Head of caudate nucleus (tissue), 42 donors: Measurements from ENCODE around the gene GNG12.
"Not testable (repeated sequence)": the region's sequence is repeated elsewhere in the genome, so short reads cannot be mapped to it uniquely, and the experiment has no call there.

Experiments
- DNase-seq, 42 donors: peaks; one replicate each; pipeline versions ENCODE4 v3.0.0 to v3.0.0-alpha.2; 2020 to 2021; ENCODE audit warnings: mixed read lengths in 7 of 42
- intact Hi-C: fragments of 100-400 bp; cut with DNase I; formaldehyde crosslinking; loops from one replicate; pipeline ENCODE4 v1.15.0; 2022

Gene GNG12

DNA sequence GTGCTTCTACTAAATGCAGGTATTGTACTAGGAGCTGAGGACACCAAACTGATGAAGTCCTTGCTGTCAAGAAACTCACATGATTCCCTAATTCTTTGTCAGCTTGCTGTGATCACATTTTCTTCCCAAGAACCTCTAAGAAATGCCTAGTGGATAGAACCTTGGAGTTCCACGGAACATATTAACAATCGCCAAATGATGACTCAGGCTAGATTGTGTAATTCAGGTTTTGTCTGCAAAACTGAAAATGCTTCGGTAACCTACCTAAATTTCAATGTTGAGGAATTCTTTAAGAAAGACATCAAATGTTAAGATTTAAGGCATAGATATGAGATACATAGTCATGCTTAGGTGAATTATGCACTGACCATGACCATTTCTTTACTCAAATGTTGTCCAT, 150.0 kb downstream of the GNG12 start:
- DNase-seq, result peak in 1 of 42 donors; percentile 21
- intact Hi-C loops, result loop anchor here (10.0 kb wide), 1 partner anchor 71 kb away; no protein-coding TSS in a partner anchor

GRCh38 chr1:67682659-67683197, 150.5 kb downstream of the GNG12 start:
- intact Hi-C loops, result loop anchor here (10.0 kb wide), 1 partner anchor 72 kb away; no protein-coding TSS in a partner anchor

GRCh38 chr1:67680486-67680885, 152.8 kb downstream of the GNG12 start:
- no peak for DNase-seq
- intact Hi-C loops, result loop anchor here (10.0 kb wide), 1 partner anchor 74 kb away; no protein-coding TSS in a partner anchor

More at GRCh38 chr1:67682659-67683197, 150.5 kb downstream of the GNG12 start:
- no peak for DNase-seq

DNA sequence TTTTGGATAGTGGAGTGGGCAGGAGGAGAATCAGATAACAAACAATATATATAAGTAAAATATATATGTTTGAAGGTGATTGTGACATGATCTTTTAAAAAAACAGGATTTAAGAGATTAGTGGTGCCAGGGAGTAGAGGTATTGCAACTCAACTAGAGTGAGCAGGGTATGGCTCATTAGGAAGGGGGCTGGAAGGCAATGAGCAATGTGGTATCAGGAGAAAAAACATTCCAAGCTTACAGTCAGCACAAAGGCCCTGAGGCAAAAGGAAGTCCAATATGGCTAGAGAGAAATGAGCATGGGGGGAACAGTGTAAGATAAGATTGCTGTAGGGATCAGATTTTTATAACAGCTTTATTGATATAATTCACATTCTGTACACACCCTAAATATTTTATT, 153.6 kb downstream of the GNG12 start:
- intact Hi-C loops, result loop anchor here (10.0 kb wide), 1 partner anchor 75 kb away; no protein-coding TSS in a partner anchor
- no peak for DNase-seq

DNA sequence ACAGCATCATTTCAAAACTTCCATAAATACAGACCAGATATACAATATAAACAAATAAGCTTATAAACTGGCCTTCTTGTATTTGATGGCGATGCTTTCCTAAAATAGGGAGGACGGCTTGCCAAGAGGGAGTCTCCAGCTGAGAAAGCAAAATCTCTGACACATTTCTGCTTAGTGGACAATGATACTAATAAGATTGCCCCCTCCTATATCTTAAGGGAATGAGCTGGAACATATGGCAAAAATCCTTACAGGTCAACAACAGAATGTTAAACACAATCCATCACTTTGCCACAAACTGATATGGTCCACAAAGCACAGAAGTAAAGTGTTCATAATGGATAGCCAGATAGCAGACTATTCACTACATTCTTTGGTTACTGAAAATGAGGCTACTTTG, 155.3 kb downstream of the GNG12 start:
- intact Hi-C loops, result no loop called here
- no peak for DNase-seq

DNA sequence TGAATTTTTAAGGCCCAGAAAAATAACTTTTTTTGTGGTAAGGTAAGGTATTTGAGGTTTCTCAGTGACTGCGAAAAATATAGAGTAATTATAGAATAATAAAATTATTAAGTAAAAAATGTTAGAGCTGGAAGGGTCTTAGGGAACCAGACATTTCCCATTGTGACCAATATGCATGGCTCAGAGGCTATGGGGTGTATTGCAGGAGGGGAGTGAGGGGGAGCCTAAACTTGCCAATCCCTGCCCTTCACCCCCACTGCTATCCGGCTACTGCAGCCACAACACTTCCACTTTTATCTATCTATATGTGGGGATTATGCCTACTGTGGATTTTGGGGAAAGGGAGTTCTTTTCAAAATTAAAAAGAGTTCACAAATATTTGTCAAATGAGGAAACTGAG, 155.9 kb downstream of the GNG12 start:
- DNase-seq, result no peak
- intact Hi-C loops, result no loop called here

DNA sequence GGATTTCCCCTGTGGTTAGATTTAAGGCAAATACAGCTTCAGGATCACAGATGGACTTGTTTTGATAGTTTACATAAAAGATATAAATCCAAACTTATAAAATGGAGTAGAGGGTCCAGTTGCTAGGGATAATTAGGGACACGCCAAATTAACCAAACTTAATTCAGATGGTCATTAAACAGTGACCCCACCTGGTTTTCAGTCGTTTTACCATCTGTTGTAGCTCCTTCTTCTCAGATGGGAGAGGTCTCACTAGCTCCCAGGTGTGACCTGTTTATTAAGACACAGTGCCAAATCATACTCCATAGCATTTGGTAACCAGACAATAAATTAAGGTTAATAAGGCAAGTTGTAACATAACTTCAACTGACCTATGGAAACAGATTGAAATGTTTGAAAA, 156.3 kb downstream of the GNG12 start:
- no peak for DNase-seq
- intact Hi-C loops, result no loop called here

DNA sequence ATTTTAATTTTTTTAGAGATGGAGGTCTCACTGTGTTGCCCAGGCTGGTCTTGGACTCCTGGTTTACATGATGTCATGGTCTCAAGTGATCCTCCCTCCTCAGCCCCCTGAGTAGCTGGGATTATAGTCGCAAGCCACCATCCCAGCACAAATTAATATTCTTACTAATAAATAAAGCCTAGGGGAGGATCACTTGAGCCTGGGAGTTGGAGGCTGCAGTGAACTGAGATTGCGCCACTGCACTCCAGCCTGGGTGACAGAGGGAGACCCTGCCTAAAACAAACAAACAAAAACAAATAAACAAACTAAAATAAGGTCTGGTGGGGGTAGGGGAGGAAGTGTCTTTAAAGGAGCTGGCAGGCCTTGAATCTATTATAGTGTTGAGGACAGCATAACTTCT, 157.0 kb downstream of the GNG12 start:
- intact Hi-C loops, result no loop called here
- no peak for DNase-seq

GRCh38 chr1:67675800-67676199, 157.5 kb downstream of the GNG12 start:
- peak in 1 of 42 donors; percentile 4 for DNase-seq
- intact Hi-C loops, result no loop called here

DNA sequence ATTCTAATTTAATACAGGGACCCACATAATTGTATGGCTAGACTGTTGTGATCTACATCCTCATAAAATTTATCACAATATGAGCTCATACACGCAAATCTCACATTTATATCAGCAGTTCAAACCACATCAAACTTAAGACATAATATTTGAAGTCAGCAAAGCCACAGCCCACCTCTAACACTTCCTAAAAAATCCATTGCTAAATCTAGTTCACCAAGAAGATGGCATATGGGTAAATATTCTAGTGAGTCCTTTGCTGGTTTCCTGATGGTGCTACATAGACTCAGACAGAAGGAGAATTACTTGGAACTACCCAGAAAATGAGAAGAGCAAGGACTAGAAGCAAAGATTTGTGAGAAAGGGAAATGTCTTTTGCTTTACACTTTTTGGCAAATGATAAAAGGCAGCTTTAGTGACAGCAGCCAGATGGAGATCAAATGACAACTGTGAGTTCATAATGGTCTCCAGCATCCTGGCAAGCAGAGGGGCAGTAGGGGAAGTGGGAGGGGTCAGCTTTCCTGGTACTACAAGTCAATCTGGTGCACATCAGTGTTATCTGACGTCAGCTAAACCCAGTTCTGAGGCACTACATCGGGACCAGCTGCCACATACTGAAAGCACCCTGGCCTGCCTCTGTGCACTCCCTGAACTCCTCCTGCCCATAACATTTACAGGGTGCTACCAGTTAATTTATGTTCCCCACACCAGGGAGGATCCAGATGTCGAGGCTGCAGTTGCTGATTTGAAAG, 158.8 kb downstream of the GNG12 start:
- peak in 2 of 42 donors; percentile 5 to 7 for DNase-seq
- intact Hi-C loops, result no loop called here

GRCh38 chr1:67673468-67674201, 159.6 kb downstream of the GNG12 start:
- intact Hi-C loops, result no loop called here
- no peak for DNase-seq

DNA sequence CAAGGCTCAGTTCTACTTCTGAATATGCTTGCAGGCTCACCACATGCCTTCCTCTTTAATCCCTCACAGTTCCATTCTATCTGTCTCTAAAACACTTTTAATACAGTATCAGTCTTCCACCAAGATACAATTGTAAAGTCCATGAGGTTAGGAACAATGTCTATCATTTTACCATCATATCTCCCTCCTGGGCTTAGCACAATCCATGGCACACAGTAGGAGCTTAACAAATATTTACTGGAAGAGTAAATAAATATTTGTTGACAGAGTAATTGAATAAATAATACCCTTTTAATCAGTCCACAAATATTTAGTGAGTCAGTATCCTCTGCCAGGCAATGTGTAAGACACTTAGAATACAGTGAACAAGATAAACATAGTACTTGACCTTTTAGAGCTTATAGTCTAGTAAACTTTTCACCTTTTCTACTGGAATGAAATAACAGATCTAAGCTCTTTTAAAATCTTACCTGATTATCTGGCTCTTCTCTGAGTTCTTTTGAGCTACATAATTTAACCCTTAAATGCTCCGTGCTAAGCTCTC, 160.9 kb downstream of the GNG12 start:
- intact Hi-C loops, result no loop called here
- no peak for DNase-seq

GRCh38 chr1:67668660-67669059, 164.6 kb downstream of the GNG12 start:
- no peak for DNase-seq
- intact Hi-C loops, result no loop called here

- intact Hi-C loops, result no loop called here
Observed at GRCh38 chr1:67666636-67667035, 166.6 kb downstream of the GNG12 start.

DNA sequence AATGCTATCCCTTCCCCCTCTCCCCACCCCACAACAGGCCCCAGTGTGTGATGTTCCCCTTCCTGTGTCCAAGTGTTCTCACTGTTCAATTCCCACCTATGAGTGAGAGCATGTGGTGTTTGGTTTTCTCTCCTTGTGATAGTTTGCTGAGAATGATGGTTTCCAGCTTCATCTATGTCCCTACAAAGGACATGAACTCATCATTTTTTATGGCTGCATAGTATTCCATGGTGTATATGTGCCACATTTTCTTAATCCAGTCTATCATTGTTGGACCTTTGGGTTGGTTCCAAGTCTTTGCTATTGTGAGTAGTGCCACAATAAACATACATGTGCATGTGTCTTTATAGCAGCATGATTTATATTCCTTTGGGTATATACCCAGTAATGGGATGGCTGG, 168.0 kb downstream of the GNG12 start:
- DNase-seq, intact Hi-C loops: not testable (repeated sequence)

More at GRCh38 chr1:67666636-67667035, 166.6 kb downstream of the GNG12 start:
- DNase-seq, result no peak

DNA sequence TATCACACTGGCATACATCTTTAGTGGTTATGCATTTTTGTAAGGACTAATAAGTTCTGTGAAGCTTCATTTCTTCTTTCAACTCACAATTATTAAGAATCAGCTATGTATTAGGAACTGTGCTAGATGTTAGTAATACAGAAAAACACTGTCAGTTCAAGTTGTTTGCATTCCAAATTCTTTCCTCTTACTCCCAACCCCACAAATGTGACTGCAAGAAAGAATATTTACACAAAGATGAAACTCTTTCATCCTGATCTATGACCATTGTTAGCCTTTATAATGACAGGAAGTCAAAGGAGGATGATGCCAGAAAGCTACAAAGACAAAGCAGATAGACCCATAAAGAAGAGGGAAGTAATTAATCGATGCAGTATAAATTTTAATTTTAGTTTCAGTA, 169.2 kb downstream of the GNG12 start:
- DNase-seq, result no peak
- intact Hi-C loops, result no loop called here

GRCh38 chr1:67662884-67663283, 170.4 kb downstream of the GNG12 start:
- intact Hi-C loops, result no loop called here
- no peak for DNase-seq

GRCh38 chr1:67659229-67659628, 174.0 kb downstream of the GNG12 start:
- intact Hi-C loops, result no loop called here
- no peak for DNase-seq

DNA sequence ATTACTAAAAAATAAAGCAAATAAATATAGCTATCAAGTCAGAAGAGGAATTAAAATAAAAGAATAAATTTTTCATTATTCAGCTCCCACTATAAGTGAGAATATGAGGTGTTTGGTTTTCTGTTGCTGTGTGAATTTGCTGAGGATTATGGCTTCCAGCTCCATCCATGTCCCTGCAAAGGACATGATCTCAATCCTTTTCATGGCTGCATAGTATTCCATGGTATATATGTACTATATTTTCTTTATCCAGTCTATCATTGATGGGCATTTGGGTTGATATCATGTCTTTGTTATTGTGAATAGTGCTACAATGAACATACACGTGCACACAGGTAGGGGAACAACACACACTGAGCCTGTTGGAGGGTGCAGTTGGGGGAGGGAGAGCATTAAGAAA, 176.1 kb downstream of the GNG12 start:
- intact Hi-C loops, DNase-seq: not testable (repeated sequence)

DNA sequence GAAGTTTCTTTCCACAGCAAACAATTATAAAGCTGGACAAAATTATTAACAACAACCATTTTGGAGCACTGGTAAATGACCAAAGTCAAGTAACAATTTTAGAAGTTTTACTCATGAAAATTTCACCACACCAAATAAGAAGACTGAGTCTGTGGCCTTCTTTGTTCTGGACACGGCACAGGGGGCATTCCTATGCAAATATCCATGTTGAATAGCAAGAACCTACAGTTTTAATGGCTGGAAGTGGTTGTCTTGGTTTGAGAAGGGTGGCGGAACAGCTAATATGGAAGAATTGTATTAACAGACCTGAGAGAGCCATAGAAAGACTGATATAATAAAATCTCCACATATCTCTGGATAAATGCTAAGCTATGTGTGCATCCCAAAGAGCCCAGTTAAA, 177.7 kb downstream of the GNG12 start:
- DNase-seq, result no peak
- intact Hi-C loops, result no loop called here
